OCI-LY3 (cell line): ENCODE data around the gene PIGU.

ENCODE experiments used
- EZH2phosphoT487 ChIP-seq: fragments of 200-600 bp; shearing (Covaris generic); IDR thresholded peaks from 2 replicates; pipeline ENCODE4 v1.6.1; 2018; ENCODE audit warnings: antibody characterized with exemption, mixed run types, low read depth
- TF ChIP-seq, protein P1 (sequence below): fragments of 200-600, 300-600 bp; sonication (generic); IDR thresholded peaks from 2 replicates; pipeline ENCODE4 v1.5.1; 2014; ENCODE audit warnings: antibody characterized with exemption, low read length, low read depth

DNA sequence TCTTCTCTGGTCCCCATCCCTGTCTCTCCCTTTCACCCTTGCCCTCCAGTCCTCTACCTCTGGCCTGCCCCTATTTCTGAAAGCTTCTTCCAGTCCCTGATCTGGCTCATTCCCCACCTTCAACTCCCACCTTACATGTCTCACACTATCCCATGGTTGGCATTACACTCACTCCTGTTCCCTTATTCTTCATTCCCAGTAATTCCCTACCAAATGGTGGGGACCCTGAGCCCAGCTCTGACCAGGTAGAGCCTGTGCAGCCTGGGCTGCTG, 33.6 kb upstream of the PIGU start:
- TF ChIP-seq, protein P1, sequence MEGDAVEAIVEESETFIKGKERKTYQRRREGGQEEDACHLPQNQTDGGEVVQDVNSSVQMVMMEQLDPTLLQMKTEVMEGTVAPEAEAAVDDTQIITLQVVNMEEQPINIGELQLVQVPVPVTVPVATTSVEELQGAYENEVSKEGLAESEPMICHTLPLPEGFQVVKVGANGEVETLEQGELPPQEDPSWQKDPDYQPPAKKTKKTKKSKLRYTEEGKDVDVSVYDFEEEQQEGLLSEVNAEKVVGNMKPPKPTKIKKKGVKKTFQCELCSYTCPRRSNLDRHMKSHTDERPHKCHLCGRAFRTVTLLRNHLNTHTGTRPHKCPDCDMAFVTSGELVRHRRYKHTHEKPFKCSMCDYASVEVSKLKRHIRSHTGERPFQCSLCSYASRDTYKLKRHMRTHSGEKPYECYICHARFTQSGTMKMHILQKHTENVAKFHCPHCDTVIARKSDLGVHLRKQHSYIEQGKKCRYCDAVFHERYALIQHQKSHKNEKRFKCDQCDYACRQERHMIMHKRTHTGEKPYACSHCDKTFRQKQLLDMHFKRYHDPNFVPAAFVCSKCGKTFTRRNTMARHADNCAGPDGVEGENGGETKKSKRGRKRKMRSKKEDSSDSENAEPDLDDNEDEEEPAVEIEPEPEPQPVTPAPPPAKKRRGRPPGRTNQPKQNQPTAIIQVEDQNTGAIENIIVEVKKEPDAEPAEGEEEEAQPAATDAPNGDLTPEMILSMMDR, result no peak
- TF ChIP-seq EZH2phosphoT487, result no peak
